Liver (tissue), 9 donors: ENCODE data around the gene SAMD4A. TPM values are rescaled to one million over a fixed set of nuclear protein-coding genes. Genes with fewer than 3 reads are reported as not detected.

Experiments
- DNase-seq: peaks from one replicate; pipeline ENCODE4 v3.0.0-alpha.2; 2017; ENCODE audit warnings: low spot score
- H3K27ac ChIP-seq, 2 donors: one replicate each; pipeline ENCODE4 v1.7.0; 2013; ENCODE audit warnings: inconsistent platforms in 2 of 2, low read length in 2 of 2, control low read depth in 1 of 2, low read depth in 1 of 2, mild to moderate bottlenecking in 1 of 2
- H3K27me3 ChIP-seq, 4 donors: one replicate each; pipeline versions ENCODE4 v1.6.1 to v1.7.0; 2013; ENCODE audit warnings: low read length in 3 of 4, inconsistent platforms in 1 of 4, mild to moderate bottlenecking in 1 of 4, moderate library complexity in 1 of 4; ENCODE audit not compliant: control insufficient read depth in 4 of 4, insufficient read depth in 4 of 4
- H3K36me3 ChIP-seq, 4 donors: one replicate each; pipeline versions ENCODE4 v1.6.1 to v1.7.0; 2013; ENCODE audit warnings: low read length in 3 of 4, mild to moderate bottlenecking in 3 of 4, low read depth in 1 of 4, moderate library complexity in 1 of 4; ENCODE audit not compliant: control insufficient read depth in 4 of 4, insufficient read depth in 3 of 4
- H3K4me1 ChIP-seq, 4 donors: one replicate each; pipeline versions ENCODE4 v1.6.1 to v1.7.0; 2013; ENCODE audit warnings: low read length in 3 of 4, mild to moderate bottlenecking in 3 of 4, moderate library complexity in 1 of 4; ENCODE audit not compliant: control insufficient read depth in 4 of 4, insufficient read depth in 4 of 4
- H3K4me3 ChIP-seq, 3 donors: one replicate each; pipeline versions ENCODE4 v1.6.1 to v1.7.0; 2013; ENCODE audit warnings: low read length in 3 of 3, control low read depth in 1 of 3, low read depth in 1 of 3, mild to moderate bottlenecking in 1 of 3
- H3K9ac ChIP-seq, 2 donors: one replicate each; pipeline ENCODE4 v1.7.0; 2013; ENCODE audit warnings: low read length in 2 of 2, mild to moderate bottlenecking in 2 of 2, moderate library complexity in 2 of 2, control low read depth in 1 of 2, low read depth in 1 of 2
- H3K9me3 ChIP-seq, 4 donors: one replicate each; pipeline versions ENCODE4 v1.6.1 to v1.7.0; 2013; ENCODE audit warnings: low read length in 3 of 4; ENCODE audit not compliant: control insufficient read depth in 4 of 4
- FOXA1 ChIP-seq: IDR thresholded peaks from 2 replicates; pipeline ENCODE4 v1.6.1; 2016; ENCODE audit warnings: antibody characterized with exemption
- GABPA ChIP-seq, 2 donors: IDR thresholded peaks in 1 of 2; conservative IDR thresholded peaks in 1 of 2; 2 replicates each; pipeline ENCODE4 v1.6.1; 2016; ENCODE audit warnings: antibody characterized with exemption in 2 of 2, mild to moderate bottlenecking in 1 of 2, moderate library complexity in 1 of 2
- HNF4A ChIP-seq, 2 donors: conservative IDR thresholded peaks; 2 replicates each; pipeline ENCODE4 v1.6.1; 2016; ENCODE audit warnings: antibody characterized with exemption in 2 of 2, mild to moderate bottlenecking in 2 of 2
- HNF4G ChIP-seq: IDR thresholded peaks from 2 replicates; pipeline ENCODE4 v1.6.1; 2016; ENCODE audit warnings: antibody characterized with exemption
- RAD21 ChIP-seq, 2 donors: IDR thresholded peaks; 2 replicates each; pipeline ENCODE4 v1.6.1; 2016; ENCODE audit warnings: antibody characterized with exemption in 2 of 2, mild to moderate bottlenecking in 2 of 2
- RXRA ChIP-seq, 2 donors: IDR thresholded peaks; 2 replicates each; pipeline ENCODE4 v1.6.1; 2017 to 2018; ENCODE audit warnings: antibody characterized with exemption in 2 of 2, mild to moderate bottlenecking in 1 of 2
- TAF1 ChIP-seq: conservative IDR thresholded peaks from 2 replicates; pipeline ENCODE4 v1.6.1; 2016; ENCODE audit warnings: antibody characterized with exemption, mild to moderate bottlenecking
- WGBS: extraction: QIAGEN DNeasy Blood & Tissue Kit; methylation state at CpG from one replicate; pipeline ENCODE4 v1.1.7; 2013; 5-methylcytosine and 5-hydroxymethylcytosine counted together
- polyA plus RNA-seq, 2 donors: library from polyadenylated mRNA; stranded (reverse) in 1 of 2; unstranded in 1 of 2; fragments of 200-250 nt in 1 of 2; fragments of >200 nt in 1 of 2; fragmentation: Nextera tagmentation in 1 of 2; extraction: Ambion mirVana in 1 of 2; gene quantifications; one replicate each; pipeline versions ENCODE4 v1.2.1 to v1.2.3, GENCODE V29; 2013 to 2015
- total RNA-seq, 2 donors: library from RNA; depleted of rRNA; stranded (reverse); fragments of >200 nt; gene quantifications; one replicate each; pipeline ENCODE4 v1.2.3, GENCODE V29; 2014
- TF ChIP-seq, protein P1 (sequence below): IDR thresholded peaks from 2 replicates; pipeline ENCODE4 v1.6.1; 2016; ENCODE audit warnings: antibody characterized with exemption
- TF ChIP-seq, protein P2 (sequence below): IDR thresholded peaks from 2 replicates; pipeline ENCODE4 v1.6.1; 2016; ENCODE audit warnings: antibody characterized with exemption
- TF ChIP-seq, protein P3 (sequence below): fragments of 150-350 bp; IDR thresholded peaks from 2 replicates; pipeline ENCODE4 v1.5.1; 2017; ENCODE audit warnings: improper control_type of control experiment, low read depth, low read length; ENCODE audit not compliant: missing input control
- donor health status: healthy.
- donor health status: healthy.
- donor health status: healthy.
- donor health status: healthy.
- donor health status: healthy.

SAMD4A gene
- total and polyA plus RNA-seq, 4 donors = 4.3 to 17.8 (median 8.1) TPM

DNA sequence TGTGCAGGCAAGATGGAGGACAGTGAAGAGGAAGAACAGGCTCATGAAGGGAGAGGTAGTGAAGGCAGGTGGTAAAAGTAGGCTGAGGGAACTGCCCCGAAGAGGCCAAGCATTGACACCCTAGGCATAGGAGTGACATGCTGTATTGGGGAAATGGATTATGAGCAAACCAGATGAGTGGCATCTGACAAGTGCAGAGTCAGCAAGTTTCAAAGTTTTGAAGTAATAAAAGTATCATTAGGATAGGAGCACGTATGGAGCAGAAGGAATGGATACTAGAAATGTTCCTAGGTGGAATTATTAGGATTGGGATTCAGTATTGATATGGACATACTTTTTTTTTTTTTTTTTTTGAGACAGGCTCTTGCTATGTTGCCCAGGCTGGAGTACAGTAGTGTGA is 139.8 kb downstream of the SAMD4A start:
- TF ChIP-seq HNF4G (no peak), GABPA (IDR thresholded peaks at IDR 0.05 in 1 of 2, conservative IDR thresholded peaks at IDR 0.05 in 1 of 2) (no peak)
- Histone ChIP-seq H3K4me3 (no peak overlapping the region), H3K4me1 (peaks cover 12 to 75% (median 54%) of the 10 kb centered on the region in 4 donors), H3K27ac (no peak overlapping the region), H3K9ac (no peak overlapping the region), H3K27me3 (no peaks in the 10 kb centered on the region), H3K36me3 (no peaks in the 10 kb centered on the region), H3K9me3 (no peaks in the 10 kb centered on the region)
- WGBS = 87% methylated on average over 2 of the region's 2 CpGs
- no peak for DNase-seq

DNA sequence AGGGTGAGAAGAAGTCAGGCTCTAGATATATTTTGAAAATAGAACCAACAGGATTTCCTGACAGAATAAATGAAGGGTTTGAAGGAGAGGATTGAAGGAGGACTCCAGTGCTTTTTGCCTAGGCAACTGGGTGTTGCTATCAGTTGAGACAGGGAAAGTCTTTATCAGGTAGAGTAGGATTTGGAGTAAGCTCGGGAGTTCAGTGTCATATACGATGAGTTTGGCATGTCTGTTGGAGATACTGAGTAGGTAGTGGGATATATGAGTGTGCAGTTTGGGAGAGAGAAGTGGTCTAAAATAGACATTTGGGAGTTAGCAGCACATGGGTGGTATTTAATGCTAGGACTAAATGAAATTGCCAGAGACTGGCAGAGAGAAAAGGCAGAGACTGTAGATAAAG is 141.2 kb downstream of the SAMD4A start:
- no peaks in the 10 kb centered on the region for H3K36me3 ChIP-seq
- H3K27me3 ChIP-seq = no peaks in the 10 kb centered on the region
- no peak for DNase-seq
- H3K9ac ChIP-seq = no peak overlapping the region
- H3K27ac ChIP-seq = peak overlapping the region in 1 of 2 donors; percentile 55
- peaks cover 12 to 71% (median 58%) of the 10 kb centered on the region in 4 donors for H3K4me1 ChIP-seq
- TF ChIP-seq, protein P1, sequence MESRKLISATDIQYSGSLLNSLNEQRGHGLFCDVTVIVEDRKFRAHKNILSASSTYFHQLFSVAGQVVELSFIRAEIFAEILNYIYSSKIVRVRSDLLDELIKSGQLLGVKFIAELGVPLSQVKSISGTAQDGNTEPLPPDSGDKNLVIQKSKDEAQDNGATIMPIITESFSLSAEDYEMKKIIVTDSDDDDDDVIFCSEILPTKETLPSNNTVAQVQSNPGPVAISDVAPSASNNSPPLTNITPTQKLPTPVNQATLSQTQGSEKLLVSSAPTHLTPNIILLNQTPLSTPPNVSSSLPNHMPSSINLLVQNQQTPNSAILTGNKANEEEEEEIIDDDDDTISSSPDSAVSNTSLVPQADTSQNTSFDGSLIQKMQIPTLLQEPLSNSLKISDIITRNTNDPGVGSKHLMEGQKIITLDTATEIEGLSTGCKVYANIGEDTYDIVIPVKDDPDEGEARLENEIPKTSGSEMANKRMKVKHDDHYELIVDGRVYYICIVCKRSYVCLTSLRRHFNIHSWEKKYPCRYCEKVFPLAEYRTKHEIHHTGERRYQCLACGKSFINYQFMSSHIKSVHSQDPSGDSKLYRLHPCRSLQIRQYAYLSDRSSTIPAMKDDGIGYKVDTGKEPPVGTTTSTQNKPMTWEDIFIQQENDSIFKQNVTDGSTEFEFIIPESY = no peak
- TF ChIP-seq, protein P2, sequence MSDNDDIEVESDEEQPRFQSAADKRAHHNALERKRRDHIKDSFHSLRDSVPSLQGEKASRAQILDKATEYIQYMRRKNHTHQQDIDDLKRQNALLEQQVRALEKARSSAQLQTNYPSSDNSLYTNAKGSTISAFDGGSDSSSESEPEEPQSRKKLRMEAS = no peak
- TF ChIP-seq, protein P3, sequence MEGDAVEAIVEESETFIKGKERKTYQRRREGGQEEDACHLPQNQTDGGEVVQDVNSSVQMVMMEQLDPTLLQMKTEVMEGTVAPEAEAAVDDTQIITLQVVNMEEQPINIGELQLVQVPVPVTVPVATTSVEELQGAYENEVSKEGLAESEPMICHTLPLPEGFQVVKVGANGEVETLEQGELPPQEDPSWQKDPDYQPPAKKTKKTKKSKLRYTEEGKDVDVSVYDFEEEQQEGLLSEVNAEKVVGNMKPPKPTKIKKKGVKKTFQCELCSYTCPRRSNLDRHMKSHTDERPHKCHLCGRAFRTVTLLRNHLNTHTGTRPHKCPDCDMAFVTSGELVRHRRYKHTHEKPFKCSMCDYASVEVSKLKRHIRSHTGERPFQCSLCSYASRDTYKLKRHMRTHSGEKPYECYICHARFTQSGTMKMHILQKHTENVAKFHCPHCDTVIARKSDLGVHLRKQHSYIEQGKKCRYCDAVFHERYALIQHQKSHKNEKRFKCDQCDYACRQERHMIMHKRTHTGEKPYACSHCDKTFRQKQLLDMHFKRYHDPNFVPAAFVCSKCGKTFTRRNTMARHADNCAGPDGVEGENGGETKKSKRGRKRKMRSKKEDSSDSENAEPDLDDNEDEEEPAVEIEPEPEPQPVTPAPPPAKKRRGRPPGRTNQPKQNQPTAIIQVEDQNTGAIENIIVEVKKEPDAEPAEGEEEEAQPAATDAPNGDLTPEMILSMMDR = no peak
- TF ChIP-seq HNF4A (conservative IDR thresholded peaks at IDR 0.05) (no peak), RAD21 (IDR thresholded peaks at IDR 0.05) (no peak), TAF1 (no peak), FOXA1 (no peak), RXRA (IDR thresholded peaks at IDR 0.05) (no peak)
- H3K4me3 ChIP-seq = no peak overlapping the region
- H3K9me3 ChIP-seq = no peaks in the 10 kb centered on the region
- WGBS = 86% methylated on average over 2 of the region's 2 CpGs

DNA sequence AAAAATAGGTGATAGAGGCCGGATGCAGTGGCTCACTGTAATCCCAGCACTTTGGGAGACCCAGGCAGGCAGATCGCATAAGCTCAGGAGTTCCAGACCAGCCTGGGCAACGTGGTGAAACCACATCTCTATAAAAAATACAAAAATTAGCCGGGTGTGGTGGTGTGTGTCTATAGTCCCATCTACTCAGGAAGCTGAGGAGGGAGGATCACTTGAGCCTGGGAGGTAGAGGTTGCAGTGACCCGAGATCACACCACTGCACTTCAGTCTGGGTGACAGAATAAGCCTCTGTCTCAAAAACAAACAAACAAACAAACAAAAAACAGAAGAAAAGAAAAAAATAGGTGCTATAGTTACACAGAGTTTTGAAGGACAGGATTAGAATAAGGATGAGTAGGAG is 142.1 kb downstream of the SAMD4A start:
- Histone ChIP-seq H3K27ac (no peak overlapping the region), H3K4me1 (peaks cover 12 to 68% (median 55%) of the 10 kb centered on the region in 4 donors), H3K4me3 (no peak overlapping the region), H3K27me3 (no peaks in the 10 kb centered on the region), H3K9me3 (no peaks in the 10 kb centered on the region), H3K9ac (no peak overlapping the region), H3K36me3 (no peaks in the 10 kb centered on the region)
- TF ChIP-seq HNF4G = no peak
- WGBS = 87% methylated on average over 5 of the region's 5 CpGs
- DNase-seq = no peak
